A549 (cell line): ENCODE results near the gene DIPK1B.

ENCODE experiments used
- CEBPB ChIP-seq, 2 experiments: fragments of >200 bp in 1 of 2; sonication (Bioruptor Twin) in 1 of 2; formaldehyde crosslinking in 1 of 2; IDR thresholded peaks; 2 replicates each; pipeline ENCODE4 v1.6.1; 2012 to 2016
- CTCF ChIP-seq: fragments of >200 bp; sonication (Bioruptor Twin); formaldehyde crosslinking; IDR thresholded peaks from 3 replicates; pipeline ENCODE4 v1.5.1; 2016
- EP300 ChIP-seq, 2 experiments: fragments of >200 bp; sonication (Bioruptor Twin); formaldehyde crosslinking; IDR thresholded peaks; 2 replicates in 1 of 2; 3 replicates in 1 of 2; pipeline ENCODE4 v1.6.1; 2016 to 2017
- HOXA7 ChIP-seq: fragments of 250-450 bp; sonication (Bioruptor Pico); IDR thresholded peaks from 2 replicates; pipeline ENCODE4 v1.5.0; 2020; ENCODE audit warnings: mild to moderate bottlenecking, moderate library complexity
- HOXB5 ChIP-seq: fragments of 250-450 bp; sonication (Bioruptor Pico); IDR thresholded peaks from 2 replicates; pipeline ENCODE4 v1.5.0; 2020; ENCODE audit warnings: mild to moderate bottlenecking, moderate library complexity
- JUN ChIP-seq, 2 experiments: fragments of >200 bp; sonication (Bioruptor Twin); formaldehyde crosslinking; IDR thresholded peaks; 2 replicates in 1 of 2; 3 replicates in 1 of 2; pipeline ENCODE4 v1.6.1; 2016 to 2017
- KDM1A ChIP-seq: fragments of 200-600 bp; sonication (generic); IDR thresholded peaks from 2 replicates; pipeline ENCODE4 v1.6.1; 2016; ENCODE audit warnings: low read depth, mild to moderate bottlenecking
- PBX3 ChIP-seq: IDR thresholded peaks from 2 replicates; pipeline ENCODE4 v1.6.1; 2012
- POLR2A ChIP-seq: IDR thresholded peaks from 2 replicates; pipeline ENCODE4 v1.6.1; 2012; ENCODE audit warnings: mild to moderate bottlenecking, low read length
- POLR2AphosphoS2 ChIP-seq: conservative IDR thresholded peaks from 2 replicates; pipeline ENCODE4 v1.6.1; 2012; ENCODE audit warnings: low read length, improper control_type of control experiment, inconsistent platforms
- TFCP2L1 ChIP-seq: fragments of 250-450 bp; sonication (Bioruptor Pico); IDR thresholded peaks from 2 replicates; pipeline ENCODE4 v1.5.0; 2021; ENCODE audit warnings: mild to moderate bottlenecking
- ZNF302 ChIP-seq: fragments of 250-450 bp; sonication (Bioruptor Pico); IDR thresholded peaks from 2 replicates; pipeline ENCODE4 v1.9.0; 2021; ENCODE audit warnings: inconsistent platforms, mild to moderate bottlenecking, moderate library complexity
- TF ChIP-seq, protein P1 (sequence below): IDR thresholded peaks from 2 replicates; pipeline ENCODE4 v1.6.1; 2012

DNA sequence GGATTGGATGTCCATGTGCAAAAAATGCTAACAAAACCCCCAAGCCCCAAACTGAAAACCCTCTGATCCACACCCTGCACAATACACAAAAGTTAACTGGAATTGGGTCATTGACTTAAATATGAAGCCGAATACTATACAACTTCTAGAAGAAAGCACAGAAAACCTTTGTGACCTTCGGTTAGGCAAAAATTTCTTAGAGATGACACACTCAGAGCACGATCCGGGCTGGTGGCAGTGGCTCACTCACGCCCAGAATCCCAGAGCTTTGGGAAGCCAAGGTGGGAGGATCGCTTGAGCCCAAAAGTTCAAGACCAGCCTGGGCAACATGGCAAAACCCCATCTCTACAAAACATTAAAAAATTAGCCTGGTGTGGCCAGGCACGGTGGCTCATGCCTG, 1.8 kb upstream of the DIPK1B start:
- no peak for TF ChIP-seq POLR2A
- TF ChIP-seq CTCF, result no peak
- no peak for TF ChIP-seq JUN (IDR thresholded peaks at IDR 0.05)
- no peak for TF ChIP-seq KDM1A
- no peak for TF ChIP-seq HOXA7
- no peak for TF ChIP-seq HOXB5
- no peak for TF ChIP-seq EP300 (IDR thresholded peaks at IDR 0.05)
- TF ChIP-seq ZNF302 (CRISPR knock-in tag), result no peak
- TF ChIP-seq CEBPB (IDR thresholded peaks at IDR 0.05), result no peak
- TF ChIP-seq, protein P1, sequence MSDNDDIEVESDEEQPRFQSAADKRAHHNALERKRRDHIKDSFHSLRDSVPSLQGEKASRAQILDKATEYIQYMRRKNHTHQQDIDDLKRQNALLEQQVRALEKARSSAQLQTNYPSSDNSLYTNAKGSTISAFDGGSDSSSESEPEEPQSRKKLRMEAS, result no peak
- no peak for TF ChIP-seq PBX3
- TF ChIP-seq POLR2AphosphoS2, result no peak
- TF ChIP-seq TFCP2L1 (CRISPR knock-in tag), result no peak
